ENCODE data around the gene C2orf68.

GRCh38 chr2:85584354-85584856 is 27.5 kb downstream of the C2orf68 start, which contains the start of gene VAMP5:
- no peak for TF ChIP-seq CTCF (IDR thresholded peaks at IDR 0.05; ENCODE audit: low read depth, low read length, poor library complexity, severe bottlenecking)
- no peak for TF ChIP-seq EZH2phosphoT487 (IDR thresholded peaks at IDR 0.05; ENCODE audit: borderline replicate concordance, low read length)

Data from DOHH2 (cell line).